Peyer's patch (tissue), 4 donors: ENCODE results near the gene ARHGAP22.

Experiments
- POLR2A ChIP-seq, 2 donors: fragments of 450-650 bp; IDR thresholded peaks; one replicate each; pipeline ENCODE4 v1.5.1; 2017; ENCODE audit warnings: antibody characterized with exemption in 2 of 2, mild to moderate bottlenecking in 2 of 2, moderate library complexity in 2 of 2
- TF ChIP-seq, protein P1 (sequence below), 6 experiments: fragments of 450-650 bp in 4 of 6; fragments of 200-600 bp in 2 of 6; sonication (generic) in 1 of 6; IDR thresholded peaks; one replicate each; pipeline ENCODE4 v1.5.1; 2017 to 2019; ENCODE audit warnings: antibody characterized with exemption in 6 of 6, mild to moderate bottlenecking in 3 of 6, moderate library complexity in 1 of 6

DNA sequence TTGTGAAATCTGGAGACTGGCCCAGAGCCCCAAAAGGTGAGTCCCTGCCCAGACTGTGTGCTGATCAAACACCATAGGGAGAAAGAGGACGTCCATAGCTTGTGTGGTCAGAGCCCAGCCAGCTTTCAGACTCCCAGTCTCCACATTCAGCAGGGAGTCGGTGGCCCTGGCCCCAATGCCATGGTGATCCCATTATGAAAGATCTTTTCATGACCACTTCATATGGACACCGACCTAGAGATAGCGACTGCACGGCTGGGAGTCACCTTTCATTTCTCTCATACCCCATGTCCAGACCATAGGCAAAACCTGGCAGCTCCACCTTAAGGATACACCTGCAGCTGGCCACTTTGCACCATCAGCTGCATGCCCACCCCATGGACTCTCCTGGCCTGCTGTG, 126.4 kb downstream of the ARHGAP22 start:
- no peak for TF ChIP-seq POLR2A (IDR thresholded peaks at IDR 0.05)
- TF ChIP-seq, protein P1, sequence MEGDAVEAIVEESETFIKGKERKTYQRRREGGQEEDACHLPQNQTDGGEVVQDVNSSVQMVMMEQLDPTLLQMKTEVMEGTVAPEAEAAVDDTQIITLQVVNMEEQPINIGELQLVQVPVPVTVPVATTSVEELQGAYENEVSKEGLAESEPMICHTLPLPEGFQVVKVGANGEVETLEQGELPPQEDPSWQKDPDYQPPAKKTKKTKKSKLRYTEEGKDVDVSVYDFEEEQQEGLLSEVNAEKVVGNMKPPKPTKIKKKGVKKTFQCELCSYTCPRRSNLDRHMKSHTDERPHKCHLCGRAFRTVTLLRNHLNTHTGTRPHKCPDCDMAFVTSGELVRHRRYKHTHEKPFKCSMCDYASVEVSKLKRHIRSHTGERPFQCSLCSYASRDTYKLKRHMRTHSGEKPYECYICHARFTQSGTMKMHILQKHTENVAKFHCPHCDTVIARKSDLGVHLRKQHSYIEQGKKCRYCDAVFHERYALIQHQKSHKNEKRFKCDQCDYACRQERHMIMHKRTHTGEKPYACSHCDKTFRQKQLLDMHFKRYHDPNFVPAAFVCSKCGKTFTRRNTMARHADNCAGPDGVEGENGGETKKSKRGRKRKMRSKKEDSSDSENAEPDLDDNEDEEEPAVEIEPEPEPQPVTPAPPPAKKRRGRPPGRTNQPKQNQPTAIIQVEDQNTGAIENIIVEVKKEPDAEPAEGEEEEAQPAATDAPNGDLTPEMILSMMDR (IDR thresholded peaks at IDR 0.05), result no peak
